Measurements from ENCODE around the gene PPP3R1.
"Not testable (repeated sequence)": the region's sequence is repeated elsewhere in the genome, so short reads cannot be mapped to it uniquely, and the experiment has no call there.

Gene PPP3R1

GRCh38 chr2:68185541-68186164, 66.7 kb downstream of the PPP3R1 start:
- peak; percentile 66 to 72 for DNase-seq

- DNase-seq, result no peak
Observed at GRCh38 chr2:68182902-68183301, 69.4 kb downstream of the PPP3R1 start.

GRCh38 chr2:68178954-68179627, 73.2 kb downstream of the PPP3R1 start:
- no peak for DNase-seq

- no peak for DNase-seq
Observed at GRCh38 chr2:68178432-68178831, 73.9 kb downstream of the PPP3R1 start.

GRCh38 chr2:68177541-68177940, 74.8 kb downstream of the PPP3R1 start:
- no peak for DNase-seq

GRCh38 chr2:68176657-68177056, 75.7 kb downstream of the PPP3R1 start:
- DNase-seq, result no peak

GRCh38 chr2:68175210-68175609, 77.1 kb downstream of the PPP3R1 start:
- DNase-seq, result not testable (repeated sequence)

- DNase-seq, result no peak
Observed at GRCh38 chr2:68172990-68173700, 79.2 kb downstream of the PPP3R1 start.

GRCh38 chr2:68172521-68172920, 79.8 kb downstream of the PPP3R1 start:
- DNase-seq, result no peak

GRCh38 chr2:68171684-68172083, 80.6 kb downstream of the PPP3R1 start:
- DNase-seq, result no peak

- no peak for DNase-seq
Observed at GRCh38 chr2:68171146-68171545, 81.2 kb downstream of the PPP3R1 start.

- DNase-seq, result no peak
Observed at GRCh38 chr2:68169308-68169707, 83.0 kb downstream of the PPP3R1 start.

GRCh38 chr2:68167186-68167585, 85.1 kb downstream of the PPP3R1 start:
- DNase-seq, result no peak

- no peak for DNase-seq
Observed at GRCh38 chr2:68163641-68164040, 88.7 kb downstream of the PPP3R1 start.

- DNase-seq, result no peak
Observed at GRCh38 chr2:68158134-68158447, 94.2 kb downstream of the PPP3R1 start.

GRCh38 chr2:68157402-68158133, 94.8 kb downstream of the PPP3R1 start, which contains the start of gene PNO1:
Gene PNO1 (plus strand): TSS chr2:68157888. CDS start chr2:68157935, 47 bp downstream.
- DNase-seq, result peak; percentile 97 to 98

GRCh38 chr2:68157002-68157401, 95.3 kb downstream of the PPP3R1 start:
- DNase-seq, result no peak

- DNase-seq, result no peak
Observed at GRCh38 chr2:68156419-68156818, 95.9 kb downstream of the PPP3R1 start.

GRCh38 chr2:68155618-68156017, 96.7 kb downstream of the PPP3R1 start:
- no peak for DNase-seq

- DNase-seq, result no peak
Observed at GRCh38 chr2:68152681-68153347, 99.5 kb downstream of the PPP3R1 start.

GRCh38 chr2:68151037-68151436, 101.3 kb downstream of the PPP3R1 start:
- DNase-seq, result no peak

GRCh38 chr2:68141875-68142274, 110.5 kb downstream of the PPP3R1 start:
- DNase-seq, result no peak

All from activated CD4-positive, alpha-beta T cell treated with anti-CD3 and anti-CD28 coated beads, Interleukin-2, amount 50 U/mL, for 48 hours (primary cell).